HL-60/S4 treated with phorbol 12-myristate 13-acetate at 8.2 ng/mL for 4 days and 3 days (cell line): ENCODE results near the gene RASSF3.
"Not testable (repeated sequence)": the region's sequence is repeated elsewhere in the genome, so short reads cannot be mapped to it uniquely, and the experiment has no call there.

Experiments used
- in situ Hi-C: fragments of 300-500 bp; cut with MboI; formaldehyde crosslinking; loops from 2 replicates; pipeline ENCODE4 v1.15.0; 2022; ENCODE audit warnings: low sequenced_read_pairs

Gene RASSF3

DNA sequence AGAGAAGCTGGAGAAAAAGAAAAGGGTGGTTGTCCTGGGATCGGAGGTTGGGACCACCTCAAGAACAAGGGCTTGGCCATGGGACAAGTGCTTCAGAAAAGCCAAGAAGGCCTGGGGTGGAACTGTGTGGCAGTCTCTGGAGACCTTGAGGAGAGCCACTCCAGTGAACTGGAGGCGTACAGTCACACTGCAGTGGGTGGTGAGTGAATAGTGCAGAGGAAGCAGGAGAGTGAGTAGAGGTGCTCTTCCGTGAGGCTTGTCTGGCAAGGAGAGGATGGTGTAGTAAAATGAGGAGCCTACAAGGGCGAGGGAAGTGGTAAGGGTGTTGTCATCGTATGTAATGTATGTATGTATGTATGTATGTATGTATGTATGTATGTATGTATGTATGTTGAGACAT, 20.9 kb downstream of the RASSF3 start:
- in situ Hi-C loops, result no loop called here

GRCh38 chr12:64633011-64633939, 23.0 kb downstream of the RASSF3 start:
- in situ Hi-C loops, result no loop called here

DNA sequence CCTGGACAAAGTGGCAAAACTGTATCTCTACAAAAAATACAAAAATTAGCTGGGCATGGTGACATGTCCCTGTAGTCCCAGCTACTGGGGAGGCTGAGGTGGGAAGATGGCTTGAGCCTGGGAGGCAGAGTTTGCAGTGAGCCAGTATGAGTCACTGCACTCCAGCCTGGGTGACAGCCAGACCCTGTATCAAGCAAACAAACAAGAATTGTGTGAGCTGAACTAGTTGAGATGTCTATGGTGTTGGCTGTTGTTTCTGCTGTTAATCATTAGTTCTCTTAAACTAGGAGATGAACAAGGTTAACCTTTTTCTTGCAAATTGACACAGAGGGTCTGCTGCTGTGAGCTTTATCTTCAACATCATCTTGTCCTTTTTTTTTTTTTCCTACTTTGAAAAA, 23.6 kb downstream of the RASSF3 start:
- in situ Hi-C loops, result no loop called here

- in situ Hi-C loops, result no loop called here
These were observed 24.3 kb downstream of the RASSF3 start for GRCh38 chr12:64634508-64635092.

- in situ Hi-C loops, result no loop called here
These were observed 25.2 kb downstream of the RASSF3 start for GRCh38 chr12:64635356-64635998.

GRCh38 chr12:64636856-64637255, 26.6 kb downstream of the RASSF3 start:
- in situ Hi-C loops, result no loop called here

DNA sequence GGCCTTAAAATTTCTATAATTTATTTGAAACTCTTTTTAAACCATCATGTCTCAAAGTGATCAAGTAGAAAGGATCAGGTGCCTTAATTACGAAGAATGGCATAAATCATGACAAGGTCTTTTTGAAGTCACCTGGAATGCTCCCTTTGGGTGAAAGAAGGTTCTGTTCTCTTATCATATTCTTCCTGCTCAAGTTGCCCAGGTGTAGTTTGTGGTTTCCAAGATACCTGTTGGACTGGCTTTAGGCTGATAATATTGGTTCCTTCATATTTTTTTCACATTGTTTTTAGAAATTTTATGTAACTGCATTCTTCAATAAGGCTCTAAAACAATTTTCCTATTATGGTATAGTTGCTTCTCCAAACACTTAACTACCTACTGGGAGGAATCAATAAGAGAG, 29.2 kb downstream of the RASSF3 start:
- in situ Hi-C loops, result no loop called here

DNA sequence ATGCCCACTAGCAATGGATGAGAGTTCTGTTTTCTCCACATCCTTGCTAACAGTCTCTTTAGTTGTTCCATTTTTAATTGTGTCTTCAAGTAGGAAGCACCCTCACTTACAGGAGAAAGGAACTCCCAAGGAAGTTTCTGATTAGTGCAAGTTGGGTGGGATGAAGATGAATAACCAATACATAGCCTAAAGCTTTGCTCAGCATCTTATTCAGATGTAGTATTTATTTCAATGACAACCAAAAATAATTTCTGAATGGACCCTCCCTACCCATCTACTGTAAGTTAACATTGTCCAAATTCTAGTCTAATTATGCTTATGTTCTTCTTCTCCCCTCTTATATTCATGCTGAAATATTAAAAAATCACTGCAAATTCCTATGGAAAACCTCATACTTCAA, 36.0 kb downstream of the RASSF3 start:
- in situ Hi-C loops, result no loop called here

- in situ Hi-C loops, result no loop called here
These were observed 39.2 kb downstream of the RASSF3 start for GRCh38 chr12:64649487-64649886.

- in situ Hi-C loops, result no loop called here
These were observed 40.5 kb downstream of the RASSF3 start for GRCh38 chr12:64650762-64651161.

GRCh38 chr12:64652346-64652745, 42.1 kb downstream of the RASSF3 start:
- in situ Hi-C loops, result no loop called here

- in situ Hi-C loops, result no loop called here
These were observed 42.8 kb downstream of the RASSF3 start for GRCh38 chr12:64653123-64653522.

- in situ Hi-C loops, result not testable (repeated sequence)
These were observed 43.6 kb downstream of the RASSF3 start for GRCh38 chr12:64653907-64654306.

GRCh38 chr12:64655141-64655540, 44.8 kb downstream of the RASSF3 start:
- in situ Hi-C loops, result no loop called here

DNA sequence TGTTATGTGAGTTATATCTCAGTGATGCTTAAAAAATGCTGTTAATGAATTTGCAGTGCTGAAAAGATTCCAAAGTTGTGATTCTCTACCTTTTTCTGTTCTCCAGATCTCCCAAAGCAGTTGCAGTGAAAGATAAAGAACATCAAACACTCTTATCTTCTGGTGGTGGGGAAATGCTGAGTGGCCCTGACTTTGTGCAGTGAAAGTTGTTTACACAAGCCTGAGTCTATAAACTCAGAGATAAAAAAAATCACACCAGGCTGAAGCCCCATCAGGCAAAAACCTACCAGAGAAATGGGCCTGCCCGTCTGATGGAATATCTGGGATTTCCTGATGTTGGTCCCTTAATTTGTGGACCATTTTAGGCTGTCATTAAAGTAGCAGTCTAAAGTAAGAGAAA, 46.1 kb downstream of the RASSF3 start:
- in situ Hi-C loops, result no loop called here

DNA sequence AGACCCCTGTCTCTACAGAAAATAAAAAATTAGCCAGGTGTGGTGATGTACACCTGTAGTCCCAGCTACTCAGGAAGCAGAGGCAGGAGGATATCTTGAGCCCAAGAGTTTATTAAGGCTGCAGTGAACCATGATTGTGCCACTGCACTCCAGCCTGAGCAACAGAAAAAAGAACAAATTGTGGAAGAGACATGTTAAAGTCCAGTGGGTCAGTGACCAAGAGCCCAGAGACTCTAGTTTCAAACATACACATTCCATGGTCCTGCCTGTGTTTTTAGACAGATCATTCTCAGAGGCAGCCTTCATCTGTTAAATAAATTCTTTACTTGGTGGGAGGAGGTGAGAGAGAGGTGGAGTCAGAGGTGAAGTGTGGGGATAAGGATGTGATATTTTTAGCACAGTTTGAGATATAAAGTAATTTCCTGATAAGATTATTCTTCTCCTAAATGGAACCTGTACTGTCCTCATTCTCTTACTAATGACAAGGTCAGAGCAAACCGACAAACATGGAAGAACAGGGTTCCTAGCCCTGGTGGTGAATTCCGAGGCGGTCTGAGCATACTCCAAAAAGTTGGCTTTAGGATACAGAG, 48.7 kb downstream of the RASSF3 start:
- in situ Hi-C loops, result no loop called here

- in situ Hi-C loops, result no loop called here
These were observed 50.1 kb downstream of the RASSF3 start for GRCh38 chr12:64660237-64661018.

- in situ Hi-C loops, result no loop called here
These were observed 52.7 kb downstream of the RASSF3 start for GRCh38 chr12:64663015-64663414.

- in situ Hi-C loops, result no loop called here
These were observed 55.2 kb downstream of the RASSF3 start for GRCh38 chr12:64665514-64665913.

DNA sequence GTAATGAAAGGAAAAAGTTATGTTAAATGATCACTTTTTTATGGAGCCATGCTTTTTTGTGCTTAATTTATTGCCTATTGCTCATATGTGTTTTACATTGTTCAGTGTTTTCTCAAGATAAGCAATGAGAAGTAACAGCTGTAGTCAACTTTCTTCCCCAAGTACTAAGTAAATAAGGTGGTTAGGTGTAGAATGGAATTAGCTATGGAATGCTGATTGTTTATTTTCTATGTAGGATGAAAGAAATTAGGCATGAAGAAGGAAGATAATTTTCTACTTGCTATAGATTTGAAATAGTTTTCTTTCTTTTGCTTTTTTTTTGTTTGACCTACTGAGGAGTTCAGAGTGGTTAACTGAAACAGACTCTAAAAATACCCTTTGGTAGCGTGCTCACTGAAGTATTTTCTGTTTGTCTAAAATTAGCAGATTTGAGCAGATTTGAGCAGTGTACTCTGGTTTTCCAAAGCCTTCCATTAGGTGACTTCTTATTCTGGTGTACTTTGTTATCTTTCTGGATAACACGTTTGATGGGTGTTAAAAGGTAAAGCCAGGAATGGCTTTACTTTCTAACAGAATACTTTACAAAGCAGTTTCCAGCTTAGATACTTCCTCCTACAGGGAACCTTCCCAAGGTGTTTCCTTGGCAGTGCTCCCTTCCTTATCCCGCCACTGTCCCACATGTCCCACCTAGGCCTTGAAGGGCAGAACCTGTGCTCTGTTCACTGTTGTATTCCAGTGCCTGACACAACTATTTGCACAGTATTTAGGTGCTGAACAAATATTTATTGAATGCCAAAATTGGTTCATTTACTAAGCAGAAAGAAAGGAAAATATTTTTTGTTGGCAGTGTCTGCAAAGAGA, 56.0 kb downstream of the RASSF3 start:
- in situ Hi-C loops, result no loop called here
